ENCODE measurements around the gene TRPC3.

GRCh38 chr4:121964958-121965357, 13.1 kb upstream of the TRPC3 start:
- TF ChIP-seq POLR2A (IDR thresholded peaks at IDR 0.05) = no peak
- TF ChIP-seq CTCF (IDR thresholded peaks at IDR 0.05) = no peak

All from vagina (tissue), 2 donors.